NT2/D1 (cell line): ENCODE data around the gene POU6F2.

Experiments used
- YY1 ChIP-seq: IDR thresholded peaks from 2 replicates; pipeline ENCODE4 v1.6.1; 2011; ENCODE audit not compliant: insufficient read length, insufficient read depth
- ZNF274 ChIP-seq: IDR thresholded peaks from 2 replicates; pipeline ENCODE4 v1.6.1; 2011; ENCODE audit warnings: mild to moderate bottlenecking, low read depth, low read length

GRCh38 chr7:39463252-39463651, 485.5 kb downstream of the POU6F2 start:
- no peak for TF ChIP-seq YY1
- TF ChIP-seq ZNF274 = no peak
